ENCODE data around the gene DLG4.

DNA sequence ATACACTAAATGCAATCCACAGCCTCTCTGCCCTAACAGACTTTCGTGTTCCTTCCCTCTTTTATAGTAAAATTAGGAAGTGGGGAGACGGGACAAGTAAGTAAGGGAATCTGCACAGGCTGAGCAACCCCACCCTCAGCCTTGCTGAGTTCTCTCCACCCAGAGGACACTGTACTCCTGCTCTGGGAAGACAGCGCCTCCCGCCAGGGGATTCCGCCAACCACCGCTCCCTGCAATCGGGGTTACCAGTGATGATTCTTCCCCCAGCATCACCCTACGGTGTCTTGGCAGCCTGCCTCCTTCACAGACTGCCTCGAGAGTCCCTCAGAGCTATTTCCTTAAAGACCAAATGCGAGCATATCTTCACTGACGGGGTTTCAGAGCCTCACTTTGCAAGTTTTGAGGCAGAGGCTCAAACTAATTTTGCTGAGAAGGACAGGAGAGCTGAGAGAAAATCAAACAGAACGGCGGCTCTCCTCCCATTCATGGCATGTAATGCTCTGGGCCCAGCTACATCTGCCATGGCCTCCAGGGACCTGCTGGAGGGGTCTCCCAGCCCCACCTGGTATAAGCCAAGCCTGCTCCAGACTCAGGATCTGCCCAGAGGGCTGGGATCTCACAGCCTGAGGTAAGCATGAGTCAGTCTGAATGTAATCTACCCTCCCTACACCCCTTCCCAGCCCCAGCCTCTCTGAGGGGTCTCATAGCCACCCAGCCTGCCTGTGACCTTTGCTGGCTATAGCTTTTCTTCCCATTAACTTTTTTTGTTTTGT is 82.3 kb downstream of the DLG4 start:
- TF ChIP-seq, protein P1, sequence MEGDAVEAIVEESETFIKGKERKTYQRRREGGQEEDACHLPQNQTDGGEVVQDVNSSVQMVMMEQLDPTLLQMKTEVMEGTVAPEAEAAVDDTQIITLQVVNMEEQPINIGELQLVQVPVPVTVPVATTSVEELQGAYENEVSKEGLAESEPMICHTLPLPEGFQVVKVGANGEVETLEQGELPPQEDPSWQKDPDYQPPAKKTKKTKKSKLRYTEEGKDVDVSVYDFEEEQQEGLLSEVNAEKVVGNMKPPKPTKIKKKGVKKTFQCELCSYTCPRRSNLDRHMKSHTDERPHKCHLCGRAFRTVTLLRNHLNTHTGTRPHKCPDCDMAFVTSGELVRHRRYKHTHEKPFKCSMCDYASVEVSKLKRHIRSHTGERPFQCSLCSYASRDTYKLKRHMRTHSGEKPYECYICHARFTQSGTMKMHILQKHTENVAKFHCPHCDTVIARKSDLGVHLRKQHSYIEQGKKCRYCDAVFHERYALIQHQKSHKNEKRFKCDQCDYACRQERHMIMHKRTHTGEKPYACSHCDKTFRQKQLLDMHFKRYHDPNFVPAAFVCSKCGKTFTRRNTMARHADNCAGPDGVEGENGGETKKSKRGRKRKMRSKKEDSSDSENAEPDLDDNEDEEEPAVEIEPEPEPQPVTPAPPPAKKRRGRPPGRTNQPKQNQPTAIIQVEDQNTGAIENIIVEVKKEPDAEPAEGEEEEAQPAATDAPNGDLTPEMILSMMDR (IDR thresholded peaks at IDR 0.05; ENCODE audit: poor library complexity): no peak
- TF ChIP-seq EZH2phosphoT487 (IDR thresholded peaks at IDR 0.05; ENCODE audit: low read depth, severe bottlenecking, unreplicated experiment) (no peak), EZH2 (IDR thresholded peaks at IDR 0.05; ENCODE audit: borderline replicate concordance) (no peak)

Measured in hepatocyte (in vitro differentiated cells).